Anterior cingulate cortex (tissue), 58 donors: ENCODE results near the gene OR4E1.
"Not testable (repeated sequence)": the region's sequence is repeated elsewhere in the genome, so short reads cannot be mapped to it uniquely, and the experiment has no call there.

Experiments used
- DNase-seq, 58 donors: peaks; one replicate each; lab custom pipeline; 2025; lab: John Stamatoyannopoulos, UW

The OR4E1 gene

GRCh38 chr14:21673718-21674117, at the start of gene OR4E1:
TSS of gene OR4E1 (minus strand) at chr14:21673818. CDS start at chr14:21670935, 2,883 bp downstream.
- no peak for DNase-seq

GRCh38 chr14:21721504-21721903, 47.9 kb upstream of the OR4E1 start:
- DNase-seq, result no peak

GRCh38 chr14:21719841-21720240, 46.2 kb upstream of the OR4E1 start:
- no peak for DNase-seq

GRCh38 chr14:21714318-21714929, 40.8 kb upstream of the OR4E1 start:
- DNase-seq, result no peak

GRCh38 chr14:21712036-21712435, 38.4 kb upstream of the OR4E1 start:
- DNase-seq, result no peak

GRCh38 chr14:21711360-21711961, 37.8 kb upstream of the OR4E1 start:
- DNase-seq, result peak in 2 of 58 donors; percentile 0 to 3

- no peak for DNase-seq
Observed at GRCh38 chr14:21704338-21704737, 30.7 kb upstream of the OR4E1 start.

GRCh38 chr14:21703357-21704326, 30.0 kb upstream of the OR4E1 start:
- DNase-seq, result no peak

- no peak for DNase-seq
Observed at GRCh38 chr14:21702316-21702715, 28.7 kb upstream of the OR4E1 start.

GRCh38 chr14:21699551-21699950, 25.9 kb upstream of the OR4E1 start:
- no peak for DNase-seq

- not testable (repeated sequence) for DNase-seq
Observed at GRCh38 chr14:21698538-21698937, 24.9 kb upstream of the OR4E1 start.

GRCh38 chr14:21697662-21698061, 24.0 kb upstream of the OR4E1 start:
- not testable (repeated sequence) for DNase-seq

- no peak for DNase-seq
Observed at GRCh38 chr14:21694425-21694824, 20.8 kb upstream of the OR4E1 start.

GRCh38 chr14:21686468-21686867, 12.8 kb upstream of the OR4E1 start:
- no peak for DNase-seq

- DNase-seq, result no peak
Observed at GRCh38 chr14:21680072-21680471, 6.5 kb upstream of the OR4E1 start.

GRCh38 chr14:21675566-21675965, 1.9 kb upstream of the OR4E1 start:
- no peak for DNase-seq

GRCh38 chr14:21672116-21672515, 1.5 kb downstream of the OR4E1 start:
- no peak for DNase-seq

- no peak for DNase-seq
Observed at GRCh38 chr14:21671371-21671770, 2.2 kb downstream of the OR4E1 start.

- no peak for DNase-seq
Observed at GRCh38 chr14:21669284-21669683, 4.3 kb downstream of the OR4E1 start.

- DNase-seq, result no peak
Observed at GRCh38 chr14:21668377-21668776, 5.2 kb downstream of the OR4E1 start.

GRCh38 chr14:21656980-21657379, 16.6 kb downstream of the OR4E1 start:
- DNase-seq, result no peak
